Heart right ventricle (tissue), 16 donors: Measurements from ENCODE around the gene CACNA1C. TPM values are rescaled to one million over a fixed set of nuclear protein-coding genes. Genes with fewer than 3 reads are reported as not detected.

Source experiments
- ATAC-seq, 8 donors: fragments of 200-7000 bp; cut with Tn5 transposase; one replicate each; pipeline ENCODE4 v1.9.1; 2020; ENCODE audit warnings: mild to moderate bottlenecking in 8 of 8, moderate library complexity in 8 of 8, moderate number of reproducible peaks in 1 of 8
- DNase-seq, 2 donors: peaks; one replicate each; pipeline ENCODE4 v3.0.0-alpha.2; 2020
- H3K27ac ChIP-seq, 10 donors: fragments of 200-600 bp; sonication (generic) in 2 of 10; one replicate each; pipeline versions ENCODE4 v1.5.0 to v1.8.0; 2020 to 2022; ENCODE audit warnings: mild to moderate bottlenecking in 3 of 10
- H3K27me3 ChIP-seq, 7 donors: fragments of 200-600 bp; one replicate each; pipeline ENCODE4 v1.8.0; 2021 to 2022; ENCODE audit warnings: mild to moderate bottlenecking in 2 of 7
- H3K36me3 ChIP-seq, 9 donors: fragments of 200-600 bp; sonication (generic) in 1 of 9; one replicate each; pipeline versions ENCODE4 v1.5.0 to v1.8.0; 2020 to 2022; ENCODE audit warnings: mild to moderate bottlenecking in 2 of 9
- H3K4me1 ChIP-seq, 9 donors: fragments of 200-600 bp; sonication (generic) in 1 of 9; one replicate each; pipeline versions ENCODE4 v1.5.0 to v1.8.0; 2020 to 2022; ENCODE audit warnings: mild to moderate bottlenecking in 4 of 9
- H3K4me3 ChIP-seq, 10 donors: fragments of 200-600 bp; sonication (generic) in 2 of 10; one replicate each; pipeline versions ENCODE4 v1.5.0 to v1.8.0; 2020 to 2022; ENCODE audit warnings: mild to moderate bottlenecking in 7 of 10, moderate library complexity in 2 of 10
- H3K9me3 ChIP-seq, 11 donors: fragments of 200-600 bp in 10 of 11; sonication (generic) in 2 of 11; one replicate each; pipeline versions ENCODE4 v1.5.0 to v1.8.0; 2013 to 2022; ENCODE audit warnings: mild to moderate bottlenecking in 2 of 11, control low read depth in 1 of 11, moderate library complexity in 1 of 11
- CTCF ChIP-seq, 9 donors: fragments of 200-600 bp; sonication (generic) in 2 of 9; IDR thresholded peaks; one replicate each; pipeline versions ENCODE4 v1.5.0 to v1.8.0; 2021 to 2022; ENCODE audit warnings: antibody characterized with exemption in 9 of 9, mild to moderate bottlenecking in 5 of 9, moderate library complexity in 1 of 9
- WGBS, 2 donors: extraction: QIAGEN DNeasy Blood & Tissue Kit; methylation state at CpG; one replicate each; pipeline ENCODE4 v1.1.7; 2013; ENCODE audit warnings: inconsistent platforms in 1 of 2; 5-methylcytosine and 5-hydroxymethylcytosine counted together
- intact Hi-C, 10 donors: fragments of 100-400 bp; cut with DNase I; formaldehyde crosslinking; loops; one replicate each; pipeline versions ENCODE4 v1.11.1 to v1.14.2; 2022
- polyA plus RNA-seq, 2 donors: library from polyadenylated mRNA; stranded (reverse); fragments of 200-250 nt; gene quantifications; one replicate each; pipeline ENCODE4 v1.2.3, GENCODE V29; 2013
- total RNA-seq, 10 donors: library from RNA; stranded (reverse); fragmentation: NEBNext Ultra II Directional in 3 of 10; extraction: Animal tissue kit (Norgen Biotek cat#: 25700) in 3 of 10; gene quantifications; one replicate each; pipeline versions ENCODE4 v1.2.1 to v1.2.4, GENCODE V29; 2021 to 2023
- donor health status: Arrhythmogenic right ventricular cardiomyopathy.
- donor health status: ischemic (EF 13 %, LVEDD 7.1; RV severe dilation, severe dysfunction).
- donor health status: healthy with polysubstance abuse.
- donor health status: DM: no; HTN: yes; CAD: no.
- donor health status: DM: no; HTN: no; CAD: no.
- donor health status: ischemic (EF 25% LVEDD 6.9; RV normal size, moderate dysfunction).
- donor health status: ischemic (EF 25% LVEDD 5.7; RV mildly dilated, moderate dysfunction).
- donor health status: healthy.
- donor health status: DM: yes; HTN: yes; CAD: no.
- donor health status: Ischemic cardiomyopathy.
- donor health status: ischemic (EF 35%, LVEDD 5.7; RV mildly dilated, moderate dysfunction).
- donor health status: nonischemic (EF 11% LVEDD 7.7; RV severe dilation, severe dysfunction).
- donor health status: DM: yes; HTN: yes; CAD: no.
- donor health status: PGD.
- donor health status: ischemic (EF 29% LVEDD 5.4; RV normal size, mild dysfunction).
- donor health status: nonischemic (EF 23%, LVEDD 6.1; RV moderate dilation, normal function).

The CACNA1C gene
- total and polyA plus RNA-seq, 12 donors: 19.1 to 222 (median 183) TPM

- ATAC-seq (peak in 6 of 8 donors; percentile 35 to 66 (median 52)), DNase-seq (no peak)
- Histone ChIP-seq H3K9me3 (peaks cover 0 to 9% (median 0%) of the 10 kb centered on the region in 11 donors), H3K36me3 (peaks cover 0 to 55% (median 0%) of the 10 kb centered on the region in 9 donors), H3K4me3 (no peak overlapping the region), H3K4me1 (peaks cover 8 to 56% (median 29%) of the 10 kb centered on the region in 9 donors), H3K27ac (no peak overlapping the region), H3K27me3 (no peaks in the 10 kb centered on the region)
- no peak for TF ChIP-seq CTCF (IDR thresholded peaks at IDR 0.05)
- intact Hi-C loops: no loop called here
- WGBS, 2 donors: 47 to 56% methylated on average over 6 of the region's 6 CpGs
These were observed 473.6 kb downstream of the CACNA1C start for GRCh38 chr12:2526371-2526770.

- 56 to 59% methylated on average over 4 of the region's 4 CpGs for WGBS, 2 donors
- peak in 1 of 2 donors; percentile 28 for DNase-seq
- TF ChIP-seq CTCF (IDR thresholded peaks at IDR 0.05): no peak
- intact Hi-C loops: no loop called here
- Histone ChIP-seq H3K27ac (peak overlapping the region in 3 of 10 donors; percentile 17 to 52 (median 49)), H3K36me3 (peaks cover 0 to 57% (median 0%) of the 10 kb centered on the region in 9 donors), H3K4me3 (no peak overlapping the region), H3K27me3 (no peaks in the 10 kb centered on the region), H3K9me3 (peaks cover 0 to 9% (median 0%) of the 10 kb centered on the region in 11 donors), H3K4me1 (peaks cover 8 to 58% (median 29%) of the 10 kb centered on the region in 9 donors)
- ATAC-seq: peak; percentile 17 to 74 (median 56)
These were observed 475.2 kb downstream of the CACNA1C start for GRCh38 chr12:2528001-2528400.

GRCh38 chr12:2529807-2530206 lies 477.0 kb downstream of the CACNA1C start:
- peaks cover 8 to 58% (median 29%) of the 10 kb centered on the region in 9 donors for H3K4me1 ChIP-seq
- no peak for ATAC-seq
- no peaks in the 10 kb centered on the region for H3K27me3 ChIP-seq
- H3K9me3 ChIP-seq: peaks cover 0 to 9% (median 0%) of the 10 kb centered on the region in 11 donors
- WGBS, 2 donors: 72 to 80% methylated on average over 2 of the region's 2 CpGs
- intact Hi-C loops: no loop called here
- H3K27ac ChIP-seq: no peak overlapping the region
- no peak overlapping the region for H3K4me3 ChIP-seq
- no peak for DNase-seq
- H3K36me3 ChIP-seq: peaks cover 0 to 57% (median 0%) of the 10 kb centered on the region in 9 donors
- TF ChIP-seq CTCF (IDR thresholded peaks at IDR 0.05): no peak

- intact Hi-C loops: no loop called here
- Histone ChIP-seq H3K9me3 (peaks cover 0 to 9% (median 0%) of the 10 kb centered on the region in 11 donors), H3K27ac (no peak overlapping the region), H3K27me3 (no peaks in the 10 kb centered on the region), H3K4me1 (peaks cover 0 to 46% (median 25%) of the 10 kb centered on the region in 9 donors), H3K36me3 (peaks cover 0 to 57% (median 0%) of the 10 kb centered on the region in 9 donors), H3K4me3 (no peak overlapping the region)
- 69 to 74% methylated on average over 4 of the region's 4 CpGs for WGBS, 2 donors
- DNase-seq (no peak), ATAC-seq (no peak)
- no peak for TF ChIP-seq CTCF (IDR thresholded peaks at IDR 0.05)
These were observed 478.6 kb downstream of the CACNA1C start for GRCh38 chr12:2531371-2531770.
